ENCODE measurements around the gene INTS12. TPM values are rescaled to one million over a fixed set of nuclear protein-coding genes. Genes with fewer than 3 reads are reported as not detected.

Gene INTS12
- total and polyA plus RNA-seq, 2 of the 8 experiments (the other 6 are each of a cell fraction or from before 2014, with no cell fraction given): 12.3 to 14.1 TPM

- FAIRE-seq: no peak
- CTCF ChIA-PET (ENCODE audit: partially characterized antibody): no interaction called here
Observed at GRCh38 chr4:105679186-105679585, 29.3 kb downstream of the INTS12 start.

More at GRCh38 chr4:105679186-105679585, 29.3 kb downstream of the INTS12 start:
- Histone ChIP-seq H4K8ac (ENCODE audit: extremely low read depth, insufficient read depth, low read length) (no peak overlapping the region), H2BK12ac (ENCODE audit: low read depth, low read length) (no peak overlapping the region), H3K9me3 (ENCODE audit: insufficient read depth in 2 of 2, low read depth in 1 of 2, low read length in 1 of 2) (no peaks in the 10 kb centered on the region), H3K23me2 (ENCODE audit: low read depth, low read length) (no peaks in the 10 kb centered on the region), H3K4ac (replicated peaks; ENCODE audit: insufficient read length, low read depth, low read length) (no peak overlapping the region), H3K4me3 (ENCODE audit: extremely low read depth in 1 of 4, insufficient read depth in 2 of 4, low read depth in 3 of 4, low read length in 4 of 4) (no peak overlapping the region), H3K9ac (replicated peaks in 1 of 4; ENCODE audit: extremely low read depth in 1 of 4, low read depth in 3 of 4, low read length in 3 of 4) (no peak overlapping the region), H3K4me2 (ENCODE audit: insufficient read depth in 1 of 2, low read depth in 2 of 2, low read length in 2 of 2) (no peak overlapping the region), H3K4me1 (replicated peaks in 1 of 4; ENCODE audit: control insufficient read depth in 3 of 4, insufficient read depth in 4 of 4, low read length in 3 of 4) (peaks cover 0 to 3% (median 0%) of the 10 kb centered on the region in 4 experiments; a peak in 1 of 7 replicates), H3K27ac (ENCODE audit: low read depth, low read length) (no peak overlapping the region), H3K27me3 (replicated peaks in 1 of 4; ENCODE audit: control insufficient read depth in 3 of 4, extremely low read depth in 1 of 4, insufficient read depth in 3 of 4, low read length in 3 of 4) (no peaks in the 10 kb centered on the region), H2BK120ac (replicated peaks; ENCODE audit: low read depth, low read length) (no peak overlapping the region), H3K14ac (ENCODE audit: insufficient read length) (no peak overlapping the region), H2AFZ (ENCODE audit: low read length) (no peak overlapping the region), H2BK5ac (ENCODE audit: low read depth, low read length) (no peak overlapping the region), H2BK15ac (ENCODE audit: low read length) (no peak overlapping the region), H3K79me2 (ENCODE audit: control insufficient read depth in 1 of 2, insufficient read depth in 2 of 2, low read length in 2 of 2) (no peaks in the 10 kb centered on the region), H4K20me1 (replicated peaks in 1 of 2; ENCODE audit: control insufficient read depth in 1 of 2, insufficient read depth in 2 of 2, low read length in 2 of 2) (peaks cover 0 to 2% of the 10 kb centered on the region in 2 experiments), H3K56ac (replicated peaks; ENCODE audit: insufficient read length, low read depth, low read length) (no peak overlapping the region), H4K91ac (replicated peaks; ENCODE audit: insufficient read length, low read length) (no peak overlapping the region), H3K18ac (ENCODE audit: extremely low read depth, low read length) (no peak overlapping the region), H3K36me3 (ENCODE audit: control insufficient read depth in 2 of 4, insufficient read depth in 4 of 4, low read length in 3 of 4) (peaks cover 0 to 5% (median 4%) of the 10 kb centered on the region in 4 experiments; a peak in 3 of 8 replicates), H2AK5ac (ENCODE audit: low read depth, low read length) (no peak overlapping the region), H3K23ac (ENCODE audit: insufficient read length) (no peak overlapping the region), H3K79me1 (ENCODE audit: low read depth, low read length) (no peaks in the 10 kb centered on the region), H2BK20ac (ENCODE audit: low read length) (no peak overlapping the region), H4K5ac (ENCODE audit: insufficient read length, low read depth, low read length) (no peak overlapping the region)
- no peak for DNase-seq (ENCODE audit: low read depth in 1 of 2, low spot score in 2 of 2)
- WGBS, 2 experiments (ENCODE audit: extremely low coverage in 1 of 2, insufficient coverage in 1 of 2, insufficient read length in 1 of 2, insufficient replicate concordance in 2 of 2, low coverage in 1 of 2, low lambda C conversion rate in 2 of 2, missing lambda C conversion rate in 1 of 2): 94% methylated on average over 2 of the region's 2 CpGs; no CpG with 5 or more reads in 1 of the 2 experiments
- TF ChIP-seq HDAC6 (IDR thresholded peaks at IDR 0.05; ENCODE audit: low read depth, low read length) (no peak), CTCF (IDR thresholded peaks at IDR 0.05; ENCODE audit: control extremely low read depth in 1 of 3, insufficient read depth in 1 of 3, low read depth in 1 of 3, low read length in 3 of 3) (no peak), RFX5 (IDR thresholded peaks at IDR 0.05; ENCODE audit: borderline replicate concordance, low read depth, low read length) (no peak)
- POLR2A ChIA-PET (ENCODE audit: partially characterized antibody): interaction anchor here (0.8 kb wide), 1 partner anchor 11 kb away, joined by 3 read pairs; no protein-coding TSS in a partner anchor
